Fibroblast of lung (primary cell): Measurements from ENCODE around the gene RAN.

Source experiments
- EZH2 ChIP-seq: IDR thresholded peaks from 2 replicates; pipeline ENCODE4 v1.5.1; 2012; ENCODE audit warnings: low read length, control low read depth, mild to moderate bottlenecking; ENCODE audit errors: missing control alignments
- TF ChIP-seq, protein P1 (sequence below), 2 donors: IDR thresholded peaks in 1 of 2; conservative IDR thresholded peaks in 1 of 2; 1 replicate in 1 of 2; 2 replicates in 1 of 2; pipeline ENCODE4 v1.5.1; 2011 to 2012; ENCODE audit warnings: low read length in 2 of 2, control low read depth in 1 of 2, inconsistent platforms in 1 of 2, low read depth in 1 of 2, mild to moderate bottlenecking in 1 of 2

DNA sequence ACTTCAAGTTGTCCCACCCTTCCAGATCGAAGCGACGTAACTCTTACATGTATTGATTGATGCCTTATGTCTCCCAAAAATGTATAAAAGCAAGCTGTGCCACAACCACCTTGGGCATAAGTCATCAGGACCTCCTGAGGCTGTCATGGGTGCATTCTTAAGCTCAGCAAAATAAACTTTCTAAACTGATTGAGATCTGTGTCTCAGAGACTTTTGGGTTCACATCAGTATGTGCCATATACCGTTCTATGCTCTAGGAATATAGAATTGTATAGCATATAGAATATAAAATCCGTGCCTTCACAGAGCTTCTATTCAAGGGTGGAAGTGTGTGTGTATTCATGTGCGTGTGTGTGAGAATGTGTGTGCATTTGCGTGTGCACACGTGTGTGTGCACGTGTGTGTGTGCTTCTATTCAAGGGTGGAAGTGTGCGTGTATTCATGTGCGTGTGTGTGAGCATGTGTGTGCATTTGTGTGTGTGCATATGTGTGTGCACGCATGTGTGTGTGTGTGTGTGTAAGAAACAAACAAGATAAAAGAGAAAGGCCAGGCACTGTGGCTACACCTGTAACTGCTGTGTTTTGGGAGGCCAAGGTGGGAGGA, 21.3 kb upstream of the RAN start:
- TF ChIP-seq, protein P1, sequence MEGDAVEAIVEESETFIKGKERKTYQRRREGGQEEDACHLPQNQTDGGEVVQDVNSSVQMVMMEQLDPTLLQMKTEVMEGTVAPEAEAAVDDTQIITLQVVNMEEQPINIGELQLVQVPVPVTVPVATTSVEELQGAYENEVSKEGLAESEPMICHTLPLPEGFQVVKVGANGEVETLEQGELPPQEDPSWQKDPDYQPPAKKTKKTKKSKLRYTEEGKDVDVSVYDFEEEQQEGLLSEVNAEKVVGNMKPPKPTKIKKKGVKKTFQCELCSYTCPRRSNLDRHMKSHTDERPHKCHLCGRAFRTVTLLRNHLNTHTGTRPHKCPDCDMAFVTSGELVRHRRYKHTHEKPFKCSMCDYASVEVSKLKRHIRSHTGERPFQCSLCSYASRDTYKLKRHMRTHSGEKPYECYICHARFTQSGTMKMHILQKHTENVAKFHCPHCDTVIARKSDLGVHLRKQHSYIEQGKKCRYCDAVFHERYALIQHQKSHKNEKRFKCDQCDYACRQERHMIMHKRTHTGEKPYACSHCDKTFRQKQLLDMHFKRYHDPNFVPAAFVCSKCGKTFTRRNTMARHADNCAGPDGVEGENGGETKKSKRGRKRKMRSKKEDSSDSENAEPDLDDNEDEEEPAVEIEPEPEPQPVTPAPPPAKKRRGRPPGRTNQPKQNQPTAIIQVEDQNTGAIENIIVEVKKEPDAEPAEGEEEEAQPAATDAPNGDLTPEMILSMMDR (conservative IDR thresholded peaks at IDR 0.05 in 1 of 2, IDR thresholded peaks at IDR 0.05 in 1 of 2; ENCODE audit: low read depth in 1 of 2, low read length in 2 of 2): no peak
- no peak for TF ChIP-seq EZH2
